B cell (primary cell): ENCODE data around the gene DNAAF8.

Experiments
- EZH2 ChIP-seq: IDR thresholded peaks from 2 replicates; pipeline ENCODE4 v1.6.1; 2012; ENCODE audit warnings: borderline replicate concordance, low read depth, mild to moderate bottlenecking, moderate library complexity, low read length; ENCODE audit not compliant: insufficient read depth, poor library complexity, severe bottlenecking
- TF ChIP-seq, protein P1 (sequence below): fragments of 200-600 bp; IDR thresholded peaks from one replicate; pipeline ENCODE4 v1.8.0; 2022; ENCODE audit warnings: antibody characterized with exemption, mild to moderate bottlenecking

DNA sequence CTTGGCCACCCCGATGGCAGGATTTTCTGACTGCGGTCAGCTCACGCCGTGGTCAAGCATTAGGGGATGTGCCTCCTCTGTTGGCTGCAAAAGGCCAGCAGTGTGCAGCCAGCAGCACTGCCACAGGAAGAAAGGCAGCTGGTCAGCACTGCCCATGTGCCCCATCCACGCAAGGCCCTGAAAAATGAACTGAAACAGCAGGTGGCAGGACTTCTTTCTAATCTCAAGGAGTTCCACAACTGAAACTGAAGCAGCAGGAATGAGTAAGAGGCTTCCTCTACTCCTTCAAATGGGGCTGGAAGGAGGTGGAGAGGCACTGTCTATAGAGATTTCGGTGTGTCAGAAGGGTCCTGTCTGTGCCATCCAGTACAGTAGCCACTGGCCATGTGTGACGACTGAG is 29.5 kb downstream of the DNAAF8 start:
- TF ChIP-seq, protein P1, sequence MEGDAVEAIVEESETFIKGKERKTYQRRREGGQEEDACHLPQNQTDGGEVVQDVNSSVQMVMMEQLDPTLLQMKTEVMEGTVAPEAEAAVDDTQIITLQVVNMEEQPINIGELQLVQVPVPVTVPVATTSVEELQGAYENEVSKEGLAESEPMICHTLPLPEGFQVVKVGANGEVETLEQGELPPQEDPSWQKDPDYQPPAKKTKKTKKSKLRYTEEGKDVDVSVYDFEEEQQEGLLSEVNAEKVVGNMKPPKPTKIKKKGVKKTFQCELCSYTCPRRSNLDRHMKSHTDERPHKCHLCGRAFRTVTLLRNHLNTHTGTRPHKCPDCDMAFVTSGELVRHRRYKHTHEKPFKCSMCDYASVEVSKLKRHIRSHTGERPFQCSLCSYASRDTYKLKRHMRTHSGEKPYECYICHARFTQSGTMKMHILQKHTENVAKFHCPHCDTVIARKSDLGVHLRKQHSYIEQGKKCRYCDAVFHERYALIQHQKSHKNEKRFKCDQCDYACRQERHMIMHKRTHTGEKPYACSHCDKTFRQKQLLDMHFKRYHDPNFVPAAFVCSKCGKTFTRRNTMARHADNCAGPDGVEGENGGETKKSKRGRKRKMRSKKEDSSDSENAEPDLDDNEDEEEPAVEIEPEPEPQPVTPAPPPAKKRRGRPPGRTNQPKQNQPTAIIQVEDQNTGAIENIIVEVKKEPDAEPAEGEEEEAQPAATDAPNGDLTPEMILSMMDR: no peak
- no peak for TF ChIP-seq EZH2
